HG02885 (cell line): ENCODE data around the gene RPL23.
"Not testable (repeated sequence)": the region's sequence is repeated elsewhere in the genome, so short reads cannot be mapped to it uniquely, and the experiment has no call there.

Experiments
- ATAC-seq: cut with Tn5 transposase; IDR thresholded peaks from one replicate; pipeline ENCODE4 v1.9.1; 2021; ENCODE audit warnings: mild to moderate bottlenecking; ENCODE audit not compliant: unreplicated experiment, poor library complexity

The RPL23 gene

GRCh38 chr17:38868817-38869525 is 15.4 kb upstream of the RPL23 start:
- peak; percentile 36 for ATAC-seq

- no peak for ATAC-seq
Measured at GRCh38 chr17:38867968-38868816, 14.7 kb upstream of the RPL23 start.

GRCh38 chr17:38867179-38867967 is 13.9 kb upstream of the RPL23 start:
- ATAC-seq = no peak

- ATAC-seq = no peak
Measured at GRCh38 chr17:38864636-38865398, 11.3 kb upstream of the RPL23 start.

- ATAC-seq = no peak
Measured at GRCh38 chr17:38861399-38861843, 7.9 kb upstream of the RPL23 start.

GRCh38 chr17:38857271-38857670 is 3.8 kb upstream of the RPL23 start:
- ATAC-seq = no peak

- ATAC-seq = not testable (repeated sequence)
Measured at GRCh38 chr17:38855101-38855714, 1.7 kb upstream of the RPL23 start.

GRCh38 chr17:38852771-38853291 is 690 bp downstream of the RPL23 start:
- ATAC-seq = no peak

- ATAC-seq = no peak
Measured at GRCh38 chr17:38851434-38851833, 2.1 kb downstream of the RPL23 start.

GRCh38 chr17:38850374-38850773 is 3.1 kb downstream of the RPL23 start:
- ATAC-seq = no peak

GRCh38 chr17:38848939-38849605 is 4.4 kb downstream of the RPL23 start:
- ATAC-seq = no peak

- ATAC-seq = no peak
Measured at GRCh38 chr17:38848557-38848891, 5.0 kb downstream of the RPL23 start.

GRCh38 chr17:38844261-38844757 is 9.2 kb downstream of the RPL23 start:
- no peak for ATAC-seq

- no peak for ATAC-seq
Measured at GRCh38 chr17:38825762-38826247, 27.7 kb downstream of the RPL23 start.

- peak; percentile 90 for ATAC-seq
Measured at GRCh38 chr17:38824899-38825761, 28.4 kb downstream of the RPL23 start, which contains the start of gene CWC25. CWC25 (minus strand) TSS chr17:38825321; CDS start chr17:38825183, 138 bp downstream.

- no peak for ATAC-seq
Measured at GRCh38 chr17:38815576-38816193, 37.8 kb downstream of the RPL23 start.

GRCh38 chr17:38809828-38810227 is 43.7 kb downstream of the RPL23 start:
- no peak for ATAC-seq
